Measurements from ENCODE around the gene PKP1.

Gene PKP1

DNA sequence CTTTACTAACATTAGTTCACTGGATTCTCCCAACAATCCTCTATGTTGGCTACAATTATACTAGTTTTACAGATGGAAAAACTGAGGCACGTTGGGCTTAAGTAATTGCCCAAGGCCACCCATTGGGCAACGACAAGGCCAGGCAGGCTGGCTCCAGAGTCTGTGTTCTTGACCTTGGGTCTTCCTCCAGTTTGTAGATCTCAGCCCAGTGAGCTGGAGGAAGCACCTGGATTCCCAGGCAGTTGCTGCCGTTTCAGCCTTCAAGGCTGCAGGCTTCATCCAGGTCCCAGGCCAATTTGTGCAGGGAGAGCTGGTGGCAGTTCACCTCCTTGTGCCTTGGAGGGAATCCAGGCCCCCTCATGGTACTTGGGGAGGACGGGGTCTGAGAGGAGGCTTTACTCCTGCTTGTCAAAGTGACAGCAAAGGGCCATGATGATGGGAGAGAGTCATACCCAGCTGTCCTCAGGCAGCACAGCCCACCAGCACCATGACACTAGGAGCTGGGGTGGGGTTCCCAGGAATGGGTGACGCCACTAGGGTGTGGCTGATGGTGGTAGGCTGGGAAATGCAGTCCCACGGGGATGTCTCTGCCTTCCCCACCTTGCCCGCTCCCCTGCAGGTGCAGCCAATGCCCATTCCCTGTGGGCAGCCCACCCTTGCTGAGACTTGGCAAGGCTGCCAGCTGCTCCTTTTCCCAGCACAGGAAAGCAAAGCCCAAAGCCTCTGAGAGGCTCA lies 27.1 kb downstream of the PKP1 start:
- no peak for DNase-seq

DNA sequence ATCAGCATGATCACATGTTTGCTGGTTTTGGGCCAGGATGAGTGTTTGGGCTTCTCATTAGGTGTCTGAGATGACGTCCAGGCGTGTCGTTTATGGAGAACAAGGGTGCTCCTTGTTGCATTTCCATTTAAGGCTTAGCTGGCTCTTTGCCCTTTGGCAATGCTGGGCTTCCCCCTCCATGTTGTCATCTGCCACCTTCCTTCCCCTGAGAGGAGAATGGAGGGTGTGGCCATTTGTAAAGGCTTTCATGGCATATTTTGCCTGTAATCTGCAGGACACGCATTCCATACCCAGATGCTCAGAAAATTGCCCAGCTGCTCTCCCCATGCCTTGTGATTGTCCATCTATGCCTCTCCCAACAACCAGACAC lies 27.7 kb downstream of the PKP1 start:
- no peak for DNase-seq

DNA sequence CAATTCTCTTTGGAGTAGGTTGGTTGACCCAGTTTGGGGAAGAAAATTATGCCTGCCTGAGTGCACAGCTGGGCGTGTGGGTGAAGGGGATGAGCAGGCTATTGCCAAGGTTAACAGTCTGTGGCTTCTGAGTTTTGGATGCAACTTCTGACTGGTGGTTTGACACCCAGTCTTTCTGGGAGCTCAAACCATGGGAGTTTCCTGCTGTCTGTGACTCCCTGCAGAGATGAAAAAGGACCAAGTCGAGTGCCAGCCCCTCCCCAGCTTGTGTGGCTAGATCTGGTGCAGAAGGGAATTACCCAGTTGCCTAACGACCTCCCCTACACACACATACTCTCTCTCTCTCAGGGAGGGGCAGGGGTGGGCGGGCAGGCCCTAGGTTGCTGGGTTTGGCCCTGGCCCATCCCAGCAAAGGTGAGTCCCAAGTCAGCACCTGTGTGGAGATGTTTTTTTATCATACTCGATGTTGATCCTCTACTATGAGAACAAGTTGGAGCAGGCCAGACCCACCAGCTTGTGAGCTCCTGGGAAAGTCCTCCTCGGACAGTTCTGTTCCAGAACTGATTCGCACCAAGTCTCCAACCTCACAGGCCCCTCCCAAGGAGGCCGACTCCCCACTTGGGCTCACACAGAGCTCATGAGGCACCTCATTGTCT lies 28.2 kb downstream of the PKP1 start:
- no peak for DNase-seq

DNA sequence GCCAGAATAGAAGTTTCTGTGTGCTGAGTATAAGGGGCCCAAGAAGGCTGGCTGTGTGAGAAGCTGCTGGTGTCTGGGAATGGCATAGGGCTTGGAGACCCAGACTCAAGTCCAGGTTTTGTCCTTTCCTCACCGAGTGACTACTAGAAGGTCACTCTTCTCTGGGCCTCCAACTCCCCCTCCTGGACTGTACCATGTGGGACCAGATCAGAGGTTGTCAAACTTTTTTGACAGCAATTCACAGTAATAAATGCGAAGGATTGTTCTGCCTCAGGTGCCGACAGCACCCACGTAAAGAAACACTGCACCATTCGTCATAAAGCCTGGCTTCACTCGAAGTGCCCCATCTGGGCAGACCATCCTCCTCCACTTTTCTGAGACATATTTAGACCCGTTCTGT lies 29.0 kb downstream of the PKP1 start:
- no peak for DNase-seq

DNA sequence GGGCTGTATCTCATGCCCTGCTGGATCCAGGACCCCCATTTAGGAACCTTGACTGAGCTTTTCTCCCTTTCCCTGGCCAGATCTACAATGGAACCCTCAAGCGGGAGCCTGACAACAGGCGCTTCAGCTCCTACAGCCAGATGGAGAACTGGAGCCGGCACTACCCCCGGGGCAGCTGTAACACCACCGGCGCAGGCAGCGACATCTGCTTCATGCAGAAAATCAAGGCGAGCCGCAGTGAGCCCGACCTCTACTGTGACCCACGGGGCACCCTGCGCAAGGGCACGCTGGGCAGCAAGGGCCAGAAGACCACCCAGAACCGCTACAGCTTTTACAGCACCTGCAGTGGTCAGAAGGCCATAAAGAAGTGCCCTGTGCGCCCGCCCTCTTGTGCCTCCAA lies 29.8 kb downstream of the PKP1 start:
- no peak for DNase-seq

DNA sequence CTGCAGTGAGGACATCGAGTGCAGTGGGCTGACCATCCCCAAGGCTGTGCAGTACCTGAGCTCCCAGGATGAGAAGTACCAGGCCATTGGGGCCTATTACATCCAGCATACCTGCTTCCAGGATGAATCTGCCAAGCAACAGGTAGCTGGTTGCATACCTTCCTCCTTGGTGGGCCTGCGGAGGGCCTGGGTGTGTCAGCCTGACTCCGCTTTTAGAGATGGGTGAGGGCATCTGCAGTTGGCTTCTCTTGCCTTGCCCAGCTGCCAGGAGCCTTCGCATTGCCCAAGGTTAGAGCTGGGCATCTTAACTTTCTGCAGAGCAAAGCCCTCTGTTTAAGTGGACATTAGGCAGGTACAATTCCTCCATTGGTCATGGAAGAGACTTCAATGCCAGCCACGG lies 33.2 kb downstream of the PKP1 start:
- no peak for DNase-seq

DNA sequence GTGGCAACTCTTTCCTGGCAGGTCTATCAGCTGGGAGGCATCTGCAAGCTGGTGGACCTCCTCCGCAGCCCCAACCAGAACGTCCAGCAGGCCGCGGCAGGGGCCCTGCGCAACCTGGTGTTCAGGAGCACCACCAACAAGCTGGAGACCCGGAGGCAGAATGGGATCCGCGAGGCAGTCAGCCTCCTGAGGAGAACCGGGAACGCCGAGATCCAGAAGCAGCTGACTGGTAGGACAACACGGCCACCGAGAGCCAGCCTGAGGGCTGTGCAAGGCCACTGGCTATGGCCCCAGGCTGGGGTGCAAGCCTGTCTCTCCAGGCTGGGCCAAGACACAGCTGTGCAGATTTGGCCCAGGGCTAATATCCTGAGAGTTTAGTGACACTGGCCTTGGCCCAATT lies 34.2 kb downstream of the PKP1 start:
- DNase-seq: no peak

DNA sequence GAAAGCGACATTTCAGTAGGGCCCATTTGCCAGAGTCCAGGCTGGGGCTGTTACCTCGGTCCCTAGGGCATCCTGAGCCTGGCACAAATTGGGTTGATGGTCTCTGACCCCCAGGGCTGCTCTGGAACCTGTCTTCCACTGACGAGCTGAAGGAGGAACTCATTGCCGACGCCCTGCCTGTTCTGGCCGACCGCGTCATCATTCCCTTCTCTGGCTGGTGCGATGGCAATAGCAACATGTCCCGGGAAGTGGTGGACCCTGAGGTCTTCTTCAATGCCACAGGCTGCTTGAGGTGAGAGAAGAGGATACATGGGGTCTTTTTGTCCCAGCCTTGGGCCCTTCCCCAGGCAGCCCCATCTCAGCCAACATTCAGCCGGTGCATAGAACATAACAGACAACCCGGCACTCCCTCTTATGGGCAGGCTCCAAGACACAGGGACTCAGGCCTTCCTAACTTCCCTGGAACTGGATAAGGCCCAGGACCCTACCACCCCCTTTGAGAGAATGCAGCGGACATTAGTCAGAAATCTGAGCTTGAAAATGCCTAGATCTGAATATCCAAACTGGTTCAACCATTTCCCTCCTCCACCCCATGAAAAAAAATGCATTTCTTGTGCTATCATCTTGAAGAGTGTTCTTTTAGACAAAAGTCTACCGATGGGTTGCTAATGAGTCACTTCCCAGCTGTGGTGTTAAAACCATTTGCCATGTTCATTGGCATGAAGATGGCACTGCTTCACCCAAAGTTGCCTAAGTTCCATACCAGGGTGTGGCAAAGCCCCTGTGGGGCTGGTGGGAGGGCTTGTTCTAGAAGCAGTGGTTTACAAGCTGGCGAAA lies 35.4 kb downstream of the PKP1 start:
- DNase-seq: no peak

DNA sequence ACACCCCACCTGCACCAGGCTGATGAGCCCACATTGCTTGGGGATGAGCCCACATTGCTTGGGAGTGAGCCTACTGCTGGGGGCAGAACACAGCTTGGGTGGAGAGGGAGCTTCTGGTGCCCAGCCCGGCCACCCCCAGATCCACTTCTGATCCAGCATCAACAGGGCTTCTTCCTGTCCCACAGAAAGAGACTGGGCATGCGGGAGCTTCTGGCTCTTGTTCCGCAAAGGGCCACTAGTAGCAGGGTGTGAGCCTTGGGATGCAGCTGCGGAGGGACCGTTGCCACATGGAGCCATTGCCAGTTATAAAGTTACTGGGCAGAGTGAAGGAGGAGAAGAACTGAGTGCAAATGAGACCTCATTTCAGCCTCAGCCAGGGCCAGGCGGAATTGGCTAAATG lies 36.3 kb downstream of the PKP1 start:
- DNase-seq: no peak

DNA sequence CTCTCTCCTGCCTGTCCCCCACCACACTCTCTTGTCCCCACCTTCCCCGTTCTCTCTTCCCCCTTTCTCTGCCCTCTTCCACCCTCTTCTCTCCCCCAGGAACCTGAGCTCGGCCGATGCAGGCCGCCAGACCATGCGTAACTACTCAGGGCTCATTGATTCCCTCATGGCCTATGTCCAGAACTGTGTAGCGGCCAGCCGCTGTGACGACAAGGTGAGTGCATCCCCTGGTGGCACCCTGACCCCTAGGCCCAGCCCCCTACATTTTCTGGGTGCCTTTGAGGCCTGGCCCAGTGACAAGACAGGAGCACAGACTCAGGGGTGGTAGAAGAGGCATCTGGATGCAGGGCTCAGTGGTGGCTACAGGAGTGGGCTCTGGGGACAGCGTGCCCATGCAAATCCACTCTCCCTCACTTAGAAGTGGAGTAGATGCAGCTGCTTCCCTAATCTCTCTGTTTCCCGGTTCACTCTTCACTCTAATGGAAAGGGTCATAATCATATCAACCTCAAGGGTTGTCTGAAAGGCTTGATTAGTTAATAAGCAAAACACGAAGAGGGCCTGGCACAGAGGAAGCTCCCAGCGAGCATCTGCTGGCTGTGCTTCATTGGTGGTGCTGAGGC lies 37.0 kb downstream of the PKP1 start:
- DNase-seq: no peak

DNA sequence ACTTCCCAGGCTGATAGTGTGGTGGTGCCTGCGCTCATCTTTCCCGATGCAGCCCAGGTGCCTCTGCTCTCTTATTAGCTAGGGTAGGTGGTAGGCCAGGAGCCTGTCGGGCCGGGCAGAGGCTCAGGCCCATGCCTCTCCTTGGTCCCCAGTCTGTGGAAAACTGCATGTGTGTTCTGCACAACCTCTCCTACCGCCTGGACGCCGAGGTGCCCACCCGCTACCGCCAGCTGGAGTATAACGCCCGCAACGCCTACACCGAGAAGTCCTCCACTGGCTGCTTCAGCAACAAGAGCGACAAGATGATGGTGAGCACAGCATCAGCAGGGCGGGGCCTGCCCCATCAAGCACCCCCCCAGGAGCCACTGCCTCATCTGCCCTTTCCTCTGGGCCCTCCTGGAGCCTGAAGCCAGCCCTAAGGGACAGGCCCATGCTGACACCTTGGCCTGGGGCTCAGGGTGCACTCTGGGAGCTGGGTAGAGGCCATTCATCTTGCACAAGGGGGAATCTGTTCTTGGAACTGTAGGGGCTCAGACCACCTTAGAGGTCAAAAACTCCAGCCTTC lies 38.6 kb downstream of the PKP1 start:
- DNase-seq: no peak

DNA sequence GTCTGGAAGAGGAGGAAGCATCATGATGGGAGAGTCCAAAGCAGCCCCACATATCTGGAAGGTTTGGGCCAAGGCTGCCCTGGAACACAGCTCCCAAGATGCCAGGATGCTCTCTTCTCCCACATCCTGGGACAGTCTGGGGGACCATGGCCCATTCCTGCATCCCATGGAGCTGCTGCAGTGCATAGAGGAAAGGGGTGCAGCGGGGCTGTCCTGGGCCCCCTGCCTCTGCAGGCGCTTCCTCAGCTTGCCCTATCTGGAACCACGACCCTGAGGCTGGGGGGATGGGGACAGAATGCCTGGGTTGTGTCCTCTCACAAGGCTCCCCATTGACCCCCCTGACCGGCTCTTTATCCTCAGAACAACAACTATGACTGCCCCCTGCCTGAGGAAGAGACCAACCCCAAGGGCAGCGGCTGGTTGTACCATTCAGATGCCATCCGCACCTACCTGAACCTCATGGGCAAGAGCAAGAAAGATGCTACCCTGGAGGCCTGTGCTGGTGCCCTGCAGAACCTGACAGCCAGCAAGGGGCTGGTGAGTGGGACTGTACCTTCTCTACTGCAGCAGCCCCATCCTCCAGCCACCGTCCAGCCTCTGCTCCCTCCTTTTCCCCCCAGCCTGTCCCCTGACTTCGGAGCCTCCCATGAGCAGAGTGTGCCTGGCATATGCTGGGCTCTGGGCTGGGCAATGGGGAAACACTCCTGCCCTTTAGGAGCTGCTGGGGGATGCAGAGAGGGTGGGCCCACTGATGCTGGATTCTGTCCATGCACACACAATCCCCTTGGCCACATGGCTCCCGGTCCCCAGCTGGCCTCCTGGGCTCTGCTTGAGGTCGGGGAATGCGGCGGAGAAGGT lies 39.6 kb downstream of the PKP1 start:
- DNase-seq: no peak

DNA sequence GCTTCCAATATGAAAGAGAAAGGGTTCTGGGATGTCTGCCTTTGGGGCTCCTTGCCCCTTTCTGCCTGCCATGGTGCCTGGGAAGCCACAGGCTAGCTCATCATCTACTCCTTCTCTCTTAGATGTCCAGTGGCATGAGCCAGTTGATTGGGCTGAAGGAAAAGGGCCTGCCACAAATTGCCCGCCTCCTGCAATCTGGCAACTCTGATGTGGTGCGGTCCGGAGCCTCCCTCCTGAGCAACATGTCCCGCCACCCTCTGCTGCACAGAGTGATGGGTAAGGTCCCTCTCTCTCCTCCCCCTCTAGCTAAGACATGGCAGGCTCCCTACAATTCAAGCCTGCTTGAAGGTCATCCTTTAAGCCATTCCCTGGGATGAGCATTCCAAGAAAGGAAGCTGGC lies 41.0 kb downstream of the PKP1 start:
- DNase-seq: no peak

DNA sequence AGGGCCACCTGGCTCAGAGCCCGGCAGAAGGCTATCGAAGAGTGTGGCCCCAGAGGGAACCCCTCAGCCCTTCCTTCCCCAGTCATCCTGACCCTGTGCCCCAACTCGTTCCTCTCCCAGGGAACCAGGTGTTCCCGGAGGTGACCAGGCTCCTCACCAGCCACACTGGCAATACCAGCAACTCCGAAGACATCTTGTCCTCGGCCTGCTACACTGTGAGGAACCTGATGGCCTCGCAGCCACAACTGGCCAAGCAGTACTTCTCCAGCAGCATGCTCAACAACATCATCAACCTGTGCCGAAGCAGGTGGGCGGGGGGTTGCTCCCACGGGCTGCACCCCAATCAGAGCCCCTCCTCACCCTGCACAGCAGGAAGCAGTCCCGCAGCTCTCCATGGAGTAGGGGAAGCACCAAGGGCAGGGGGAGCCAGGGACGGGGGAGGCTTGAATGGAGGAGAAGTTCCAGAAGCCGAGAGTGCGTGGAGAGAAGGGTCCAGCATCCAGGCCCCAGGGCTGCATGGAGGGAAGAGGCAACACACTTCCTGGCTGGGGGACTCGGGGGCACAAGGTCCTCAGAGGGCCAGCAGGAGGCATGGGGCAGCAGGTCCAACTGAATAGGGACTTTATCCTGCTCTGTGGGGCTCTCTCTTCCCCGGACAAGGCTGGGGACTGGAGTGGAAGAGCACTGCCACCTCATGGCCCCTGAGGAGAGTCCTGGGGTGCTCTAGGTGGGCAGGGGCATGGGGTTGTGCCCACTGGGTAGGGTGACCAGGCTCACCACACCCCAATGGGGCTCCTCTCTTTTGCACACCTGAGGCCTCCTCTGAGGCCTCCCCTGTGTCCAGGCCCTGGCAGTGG lies 41.7 kb downstream of the PKP1 start:
- no peak for DNase-seq

DNA sequence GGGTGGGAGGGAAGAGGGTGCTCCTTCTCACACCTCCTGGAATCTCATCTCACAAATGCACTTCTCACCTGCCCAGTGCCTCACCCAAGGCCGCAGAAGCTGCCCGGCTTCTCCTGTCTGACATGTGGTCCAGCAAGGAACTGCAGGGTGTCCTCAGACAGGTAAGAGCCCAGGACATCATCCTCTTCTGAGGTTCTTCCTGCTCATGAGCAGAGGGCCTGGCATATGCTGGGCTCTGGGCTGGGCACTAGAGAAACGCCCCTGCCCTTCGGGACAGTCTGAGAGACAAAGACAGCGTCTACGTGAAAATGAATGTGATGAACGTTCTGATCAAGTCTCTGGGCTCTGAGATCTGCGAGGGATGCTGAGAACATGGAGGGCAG lies 42.4 kb downstream of the PKP1 start:
- no peak for DNase-seq

DNA sequence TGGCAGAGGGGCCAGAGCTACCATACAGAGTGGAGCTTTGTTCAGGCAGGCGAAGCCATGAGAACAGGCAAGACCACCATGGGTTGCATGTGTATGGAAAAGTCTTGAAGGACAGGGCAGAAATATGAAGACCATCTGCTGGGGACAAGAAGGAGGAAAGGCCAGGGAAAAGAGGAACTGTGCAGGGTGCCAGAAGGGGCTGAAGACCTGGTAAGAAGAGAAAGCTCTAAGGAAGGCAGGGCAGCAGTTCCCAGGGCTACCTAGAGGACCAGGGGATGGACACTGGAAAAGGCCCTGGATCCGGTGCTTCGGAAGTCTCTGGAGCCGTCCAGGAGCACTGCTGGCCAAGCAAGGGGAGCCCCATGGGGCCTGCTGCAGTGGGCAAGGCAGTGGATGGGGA lies 43.4 kb downstream of the PKP1 start:
- no peak for DNase-seq

DNA sequence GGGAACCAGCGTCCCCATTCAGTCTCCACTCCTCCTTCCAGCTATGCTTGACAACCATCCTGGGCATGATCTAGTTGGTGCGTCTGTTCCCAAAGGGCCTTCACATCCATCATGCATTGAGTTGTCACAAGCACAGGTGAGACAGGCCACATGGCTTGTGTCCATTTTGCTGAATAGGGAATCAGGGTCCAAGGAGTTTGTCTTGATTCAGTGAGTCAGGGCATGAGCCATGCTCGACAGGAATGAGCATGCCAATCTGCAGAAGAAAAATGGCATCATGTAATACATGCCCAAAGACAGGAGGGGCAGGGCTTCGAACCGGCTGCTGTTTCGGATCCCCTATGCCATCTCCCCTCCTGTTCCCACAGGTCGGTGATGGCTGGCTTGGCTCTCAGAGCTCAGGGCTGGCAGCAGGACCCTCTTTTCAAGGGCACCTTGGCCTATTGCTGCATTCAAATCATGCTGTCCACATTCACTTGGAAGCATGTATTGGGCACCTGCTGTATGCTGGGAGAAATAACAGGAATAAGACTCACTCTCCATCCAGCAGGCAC lies 44.5 kb downstream of the PKP1 start:
- no peak for DNase-seq

DNA sequence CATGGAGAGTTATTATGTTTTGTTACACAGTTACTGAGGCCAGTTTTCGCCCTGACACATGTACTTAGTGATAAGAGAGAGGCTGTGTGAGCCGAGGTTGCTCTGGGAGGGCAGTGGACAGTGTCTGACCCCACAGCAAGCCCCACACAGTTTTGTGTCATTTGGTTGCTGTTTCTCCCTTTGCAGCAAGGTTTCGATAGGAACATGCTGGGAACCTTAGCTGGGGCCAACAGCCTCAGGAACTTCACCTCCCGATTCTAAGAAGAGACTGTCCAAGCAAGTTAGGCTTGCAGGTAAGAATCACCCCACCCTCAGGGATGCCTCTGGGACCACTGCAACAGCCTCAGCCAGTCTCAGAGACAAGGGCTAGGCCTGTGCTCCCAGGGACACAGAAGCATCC lies 45.3 kb downstream of the PKP1 start:
- no peak for DNase-seq

DNA sequence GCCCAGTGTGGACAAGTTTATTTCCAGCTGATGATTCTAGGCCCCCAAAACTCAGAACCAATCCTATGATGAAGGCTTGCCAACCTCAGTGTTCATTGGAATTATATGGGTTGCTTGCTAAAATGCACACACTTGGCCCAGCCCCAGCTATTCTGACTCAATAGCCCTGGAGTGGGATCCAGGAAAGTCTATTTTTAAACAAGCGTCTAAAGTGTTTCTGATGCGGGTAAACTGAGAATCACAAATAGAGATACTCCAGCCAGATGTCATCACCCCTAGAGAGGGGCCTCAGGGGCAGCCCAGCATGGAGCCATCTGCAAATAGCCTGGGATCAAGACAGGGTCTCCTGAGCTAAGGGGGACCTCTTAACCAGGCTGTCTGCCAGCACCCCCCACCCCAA lies 46.0 kb downstream of the PKP1 start:
- no peak for DNase-seq

DNA sequence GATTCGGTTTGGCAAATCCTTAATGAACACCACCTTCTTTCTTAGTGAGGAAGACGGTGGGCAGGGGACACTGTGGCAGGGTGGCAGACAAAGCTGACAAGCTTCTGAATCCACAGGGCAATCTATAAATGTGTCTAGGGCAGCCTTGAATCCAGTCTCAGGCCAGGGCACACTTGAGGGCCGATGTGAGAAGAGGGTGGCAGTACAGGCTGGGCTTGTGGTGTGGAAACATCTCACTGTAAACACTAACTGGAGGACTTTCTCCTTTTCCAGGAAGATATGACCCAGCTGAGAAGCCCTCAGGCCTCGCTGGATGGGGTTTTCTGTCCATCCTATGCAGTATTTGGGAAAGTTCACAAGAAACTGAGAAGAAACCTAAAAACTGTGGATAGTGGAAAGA lies 46.5 kb downstream of the PKP1 start:
- DNase-seq: no peak

DNA sequence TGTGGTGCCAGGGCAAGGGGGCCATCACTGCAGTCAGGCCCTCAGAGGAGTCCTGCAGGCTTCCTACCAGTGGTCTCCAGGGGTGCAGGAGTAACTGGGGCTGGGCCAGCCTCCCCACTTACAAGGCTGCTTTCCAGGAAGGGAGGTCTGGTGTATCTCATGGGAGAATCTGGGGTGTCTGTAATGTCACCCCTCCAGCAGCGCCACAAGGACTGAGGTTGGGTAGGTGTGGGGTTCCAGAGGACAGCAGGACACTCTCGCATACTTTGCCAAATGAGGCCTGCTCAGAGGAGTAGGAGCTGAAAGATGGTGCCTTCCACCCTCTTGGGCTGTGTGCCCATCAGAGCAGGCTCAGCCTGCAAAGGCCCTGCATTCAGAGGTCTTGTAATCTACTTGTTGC lies 47.2 kb downstream of the PKP1 start:
- DNase-seq: no peak
